GM12878 (cell line): ENCODE results near the gene FAM222A. TPM values are rescaled to one million over a fixed set of nuclear protein-coding genes. Genes with fewer than 3 reads are reported as not detected.
"Not testable (repeated sequence)": the region's sequence is repeated elsewhere in the genome, so short reads cannot be mapped to it uniquely, and the experiment has no call there.

Source experiments
- ATAC-seq: fragments of 200-7000 bp; cut with Tn5 transposase; 3 replicates; pipeline ENCODE4 v1.9.1; 2020; ENCODE audit warnings: mild to moderate bottlenecking, moderate library complexity
- BruUV-seq: library from RNA; stranded (reverse); fragments of 400-500 nt; replicated peaks from 2 replicates; lab custom pipeline; 2021; lab: Mats Ljungman, UMichigan
- CTCF ChIA-PET: fragments of 300-600 bp; sonication (Branson Sonifier 250); formaldehyde crosslinking; extraction: SDS; loops from one replicate; lab custom pipeline; 2021; ENCODE audit warnings: inconsistent platforms; lab: Yijun Ruan, JAX
- POLR2A ChIA-PET: fragments of 350-600 bp; formaldehyde crosslinking; extraction: SDS; loops from one replicate; lab custom pipeline; 2021; ENCODE audit warnings: inconsistent platforms; lab: Charles Lee
- RAD21 ChIA-PET: fragments of 300-600 bp; sonication (Branson Sonifier 250); formaldehyde crosslinking; loops from one replicate; lab custom pipeline; 2023; ENCODE audit warnings: antibody characterized with exemption; ENCODE audit not compliant: unreplicated experiment; lab: Charles Lee
- SMC1A ChIA-PET: fragments of 300-600 bp; sonication (Branson Sonifier 250); formaldehyde crosslinking; loops from one replicate; lab custom pipeline; 2023; ENCODE audit not compliant: unreplicated experiment, uncharacterized antibody; lab: Charles Lee
- DNase-seq: peaks from one replicate; pipeline ENCODE4 v3.0.0-alpha.2; 2011; ENCODE audit warnings: low read depth, low spot score
- FAIRE-seq: peaks from 3 replicates; lab custom pipeline; 2011; peaks lifted over from hg19 to GRCh38; lab: Jason Lieb, UNC
- H2AFZ ChIP-seq: 2 replicates; pipeline ENCODE4 v1.6.0; 2011; ENCODE audit warnings: low read depth, low read length, control low read depth; ENCODE audit not compliant: control insufficient read depth
- H3K27ac ChIP-seq: 2 replicates; pipeline ENCODE4 v1.5.1; 2011; ENCODE audit warnings: control low read depth; ENCODE audit not compliant: control insufficient read depth, insufficient read depth
- H3K27me3 ChIP-seq, 2 experiments: replicated peaks in 1 of 2; 2 replicates each; pipeline versions ENCODE4 v1.6.0 to v1.6.1; 2011; ENCODE audit warnings: low read length in 1 of 2; ENCODE audit not compliant: control insufficient read depth in 2 of 2, insufficient read depth in 2 of 2
- H3K36me3 ChIP-seq, 2 experiments: 2 replicates each; pipeline ENCODE4 v1.5.1; 2011; ENCODE audit warnings: low read length in 1 of 2; ENCODE audit not compliant: control insufficient read depth in 2 of 2, insufficient read depth in 2 of 2
- H3K4me1 ChIP-seq: 2 replicates; pipeline ENCODE4 v1.6.1; 2011; ENCODE audit warnings: mild to moderate bottlenecking, low read length, moderate library complexity, mixed read lengths; ENCODE audit not compliant: control insufficient read depth, insufficient read depth
- H3K4me2 ChIP-seq: 2 replicates; pipeline ENCODE4 v1.6.0; 2011; ENCODE audit warnings: control low read depth; ENCODE audit not compliant: control insufficient read depth, insufficient read depth
- H3K4me3 ChIP-seq: fragments of 200-600 bp; sonication (generic); 2 replicates; pipeline ENCODE4 v1.5.1; 2016
- H3K79me2 ChIP-seq: 2 replicates; pipeline ENCODE4 v1.6.0; 2011; ENCODE audit warnings: low read length; ENCODE audit not compliant: control insufficient read depth, insufficient read depth
- H3K9ac ChIP-seq: 2 replicates; pipeline ENCODE4 v1.8.0; 2011; ENCODE audit warnings: low read length, control low read depth, mixed read lengths; ENCODE audit not compliant: control insufficient read depth, insufficient read depth
- H3K9me3 ChIP-seq: replicated peaks from 3 replicates; pipeline ENCODE4 v1.5.1; 2011; ENCODE audit warnings: mild to moderate bottlenecking, low read length; ENCODE audit not compliant: control insufficient read depth, insufficient read depth
- H4K20me1 ChIP-seq: 2 replicates; pipeline ENCODE4 v1.6.0; 2011; ENCODE audit not compliant: control insufficient read depth, insufficient read depth
- GABPA ChIP-seq: IDR thresholded peaks from 2 replicates; pipeline ENCODE4 v1.6.1; 2014; ENCODE audit warnings: antibody characterized with exemption, low read depth, mild to moderate bottlenecking, inconsistent platforms
- ZNF24 ChIP-seq: fragments of 450-650 bp; IDR thresholded peaks from 2 replicates; pipeline ENCODE4 v1.6.1; 2017; ENCODE audit warnings: antibody characterized with exemption, mild to moderate bottlenecking
- WGBS: methylation state at CpG from one replicate; pipeline ENCODE4 v1.1.6; 2016; ENCODE audit warnings: low lambda C conversion rate; ENCODE audit not compliant: insufficient replicate concordance, insufficient coverage; ENCODE audit errors: missing lambda C conversion rate; 5-methylcytosine and 5-hydroxymethylcytosine counted together
- in situ Hi-C: fragments of 300-500 bp; cut with MboI; formaldehyde crosslinking; loops from 9 replicates; pipeline ENCODE4 v1.14.3; 2018; ENCODE audit warnings: mixed read lengths
- intact Hi-C: fragments of 100-400 bp; cut with micrococcal nuclease; formaldehyde crosslinking; loops from one replicate; pipeline ENCODE4 v1.14.2; 2022; ENCODE audit not compliant: unreplicated experiment
- polyA plus RNA-seq, 11 experiments: library from polyadenylated mRNA; depleted of rRNA in 4 of 11; unstranded in 6 of 11; stranded (reverse) in 5 of 11; fragments of >200 nt; fragmentation: Nextera tagmentation in 4 of 11; fragmentation: Illumina TruSeq in 1 of 11; extraction: Ambion mirVana in 4 of 11; extraction: Trizol in 1 of 11; gene quantifications; 1 replicate in 1 of 11; 2 replicates in 10 of 11; pipeline versions ENCODE4 v1.2.1 to v1.2.3, GENCODE V29; 2011 to 2016; ENCODE audit warnings: inconsistent platforms in 2 of 11, missing spikeins in 2 of 11, low read depth in 1 of 11
- total RNA-seq, 4 experiments: library from RNA; depleted of rRNA in 3 of 4; stranded (reverse); fragments of >200 nt in 3 of 4; fragmentation: Illumina TruSeq in 1 of 4; extraction: Trizol in 1 of 4; gene quantifications; 2 replicates each; pipeline versions ENCODE4 v1.2.1 to v1.2.3, GENCODE V29; 2013 to 2021

Gene FAM222A
- total and polyA plus RNA-seq, 10 of the 15 experiments (the other 5 are each of a cell fraction or from before 2014, with no cell fraction given), result 0.04 to 0.49 (median 0.14) TPM; not detected in 3

- Histone ChIP-seq H3K9me3 (no peaks in the 10 kb centered on the region), H3K4me2 (no peak overlapping the region), H4K20me1 (no peaks in the 10 kb centered on the region), H3K9ac (no peak overlapping the region), H3K27me3 (no peaks in the 10 kb centered on the region; a peak in 1 of 4 replicates), H3K36me3 (no peaks in the 10 kb centered on the region), H3K4me1 (no peaks in the 10 kb centered on the region), H2AFZ (no peak overlapping the region), H3K79me2 (no peaks in the 10 kb centered on the region), H3K4me3 (no peak overlapping the region), H3K27ac (no peak overlapping the region)
- intact Hi-C loops (no loop called here), in situ Hi-C loops (no loop called here)
- SMC1A ChIA-PET, result interaction anchor here (1.3 kb wide), 1 partner anchor 12 kb away, joined by 3 read pairs; no protein-coding TSS in a partner anchor
- RAD21 ChIA-PET, result no interaction called here
- CTCF ChIA-PET, result no interaction called here
- peak; percentile 51; the same call in 1 of the 2 replicates for TF ChIP-seq ZNF24
- TF ChIP-seq GABPA, result no peak
- no TSS peak for BruUV-seq
- POLR2A ChIA-PET, result interaction anchor here (0.5 kb wide), 1 partner anchor 739 kb away, joined by 4 read pairs; no protein-coding TSS in a partner anchor
- FAIRE-seq (no peak), ATAC-seq (no peak), DNase-seq (no peak)
- WGBS, result 36% methylated on average over 11 of the region's 11 CpGs
These were observed 19.7 kb upstream of the FAM222A start for GRCh38 chr12:109693653-109694600.

DNA sequence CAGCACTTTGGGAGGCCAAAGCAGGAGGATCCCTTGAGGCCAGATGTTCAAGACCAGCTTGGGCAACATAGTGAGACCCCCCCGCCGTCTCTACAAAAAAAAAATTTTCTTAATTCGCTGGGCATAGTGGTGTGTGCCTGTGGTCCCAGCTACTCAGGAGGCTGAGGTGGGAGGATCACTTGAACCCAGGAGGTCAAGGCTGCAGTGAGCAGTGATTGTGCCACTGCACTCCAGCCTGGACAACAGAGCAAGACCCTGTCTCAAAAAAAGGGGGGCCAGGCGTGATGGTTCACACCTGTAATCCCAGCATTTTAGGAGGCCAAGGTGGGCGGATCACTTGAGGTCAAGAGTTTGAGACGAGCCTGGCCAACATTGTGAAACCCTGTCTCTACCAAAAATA is 19.0 kb upstream of the FAM222A start:
- intact Hi-C loops, H3K4me1 ChIP-seq, H3K9ac ChIP-seq, H3K9me3 ChIP-seq, H3K4me2 ChIP-seq, FAIRE-seq, RAD21 ChIA-PET, H3K27ac ChIP-seq, SMC1A ChIA-PET, in situ Hi-C loops, H2AFZ ChIP-seq, ATAC-seq, DNase-seq, H3K4me3 ChIP-seq, H3K79me2 ChIP-seq, H3K36me3 ChIP-seq, H4K20me1 ChIP-seq, BruUV-seq, H3K27me3 ChIP-seq: not testable (repeated sequence)
- 44% methylated on average over 6 of the region's 6 CpGs for WGBS
- ChIA-PET POLR2A (interaction anchor here (0.5 kb wide), 1 partner anchor 738 kb away, joined by 4 read pairs; no protein-coding TSS in a partner anchor), CTCF (interaction anchor here (0.6 kb wide), 1 partner anchor 611 kb away, joined by 3 read pairs; no protein-coding TSS in a partner anchor)
